Mesenchymal stem cell (in vitro differentiated cells and primary cell): ENCODE results near the gene DLGAP1.

Experiments
- DNase-seq: peaks from one replicate; pipeline ENCODE4 v3.0.0-alpha.2; 2013
- H2AFZ ChIP-seq: one replicate; pipeline ENCODE4 v1.6.1; 2013; ENCODE audit warnings: low read depth, mild to moderate bottlenecking, control low read depth, inconsistent platforms, low read length, moderate library complexity
- H2AK5ac ChIP-seq: 2 replicates; pipeline ENCODE4 v1.6.1; 2013; ENCODE audit warnings: low read length, moderate library complexity, mild to moderate bottlenecking, inconsistent platforms; ENCODE audit not compliant: severe bottlenecking
- H2BK120ac ChIP-seq: one replicate; pipeline ENCODE4 v1.6.1; 2013; ENCODE audit warnings: low read depth, mild to moderate bottlenecking, inconsistent platforms, low read length, moderate library complexity
- H2BK12ac ChIP-seq, 2 experiments: one replicate each; pipeline ENCODE4 v1.6.1; 2013; ENCODE audit warnings: inconsistent platforms in 2 of 2, low read length in 2 of 2, mild to moderate bottlenecking in 2 of 2, moderate library complexity in 2 of 2, control low read depth in 1 of 2
- H2BK15ac ChIP-seq: one replicate; pipeline ENCODE4 v1.6.1; 2013; ENCODE audit warnings: mild to moderate bottlenecking, low read depth, inconsistent platforms; ENCODE audit not compliant: poor library complexity, severe bottlenecking
- H2BK5ac ChIP-seq: 2 replicates; pipeline ENCODE4 v1.6.1; 2013; ENCODE audit warnings: low read depth, mild to moderate bottlenecking, low read length, control low read depth, inconsistent platforms; ENCODE audit not compliant: poor library complexity, severe bottlenecking
- H3K14ac ChIP-seq, 2 experiments: one replicate each; pipeline ENCODE4 v1.6.1; 2013; ENCODE audit warnings: inconsistent platforms in 2 of 2, low read length in 2 of 2, control low read depth in 1 of 2, mild to moderate bottlenecking in 1 of 2, moderate library complexity in 1 of 2
- H3K18ac ChIP-seq, 2 experiments: one replicate each; pipeline ENCODE4 v1.6.1; 2013; ENCODE audit warnings: inconsistent platforms in 2 of 2, low read length in 2 of 2, control low read depth in 1 of 2, low read depth in 1 of 2, mild to moderate bottlenecking in 1 of 2
- H3K23ac ChIP-seq, 2 experiments: one replicate each; pipeline ENCODE4 v1.6.1; 2013; ENCODE audit warnings: inconsistent platforms in 2 of 2, low read length in 2 of 2, mild to moderate bottlenecking in 2 of 2, moderate library complexity in 2 of 2, control low read depth in 1 of 2
- H3K27ac ChIP-seq: 2 replicates; pipeline ENCODE4 v1.5.1; 2013; ENCODE audit warnings: mild to moderate bottlenecking, moderate library complexity, low read length, control low read depth, inconsistent platforms; ENCODE audit not compliant: poor library complexity, severe bottlenecking
- H3K27me3 ChIP-seq, 2 experiments: 2 replicates each; pipeline versions ENCODE4 v1.6.1 to v1.7.0; 2013; ENCODE audit warnings: low read length in 2 of 2, mild to moderate bottlenecking in 2 of 2, moderate library complexity in 2 of 2, control low read depth in 1 of 2, inconsistent platforms in 1 of 2; ENCODE audit not compliant: control insufficient read depth in 1 of 2, insufficient read depth in 1 of 2
- H3K36me3 ChIP-seq, 2 experiments: 2 replicates each; pipeline versions ENCODE4 v1.6.1 to v1.7.0; 2013; ENCODE audit warnings: low read length in 2 of 2, control low read depth in 1 of 2, inconsistent platforms in 1 of 2, low read depth in 1 of 2, mild to moderate bottlenecking in 1 of 2; ENCODE audit not compliant: insufficient read depth in 2 of 2, control insufficient read depth in 1 of 2
- H3K4ac ChIP-seq, 2 experiments: one replicate each; pipeline ENCODE4 v1.6.1; 2013; ENCODE audit warnings: inconsistent platforms in 2 of 2, low read length in 2 of 2, mild to moderate bottlenecking in 2 of 2, moderate library complexity in 2 of 2, control low read depth in 1 of 2, low read depth in 1 of 2
- H3K4me1 ChIP-seq: 2 replicates; pipeline ENCODE4 v1.6.1; 2013; ENCODE audit warnings: low read depth, low read length, control low read depth; ENCODE audit not compliant: control insufficient read depth, insufficient read depth
- H3K4me2 ChIP-seq: 2 replicates; pipeline ENCODE4 v1.6.1; 2013; ENCODE audit warnings: low read length, mild to moderate bottlenecking, inconsistent platforms; ENCODE audit not compliant: poor library complexity, severe bottlenecking
- H3K4me3 ChIP-seq, 2 experiments: 2 replicates each; pipeline versions ENCODE4 v1.5.1 to v1.7.0; 2013; ENCODE audit warnings: low read length in 2 of 2, mild to moderate bottlenecking in 2 of 2, control low read depth in 1 of 2, low read depth in 1 of 2; ENCODE audit not compliant: insufficient read depth in 1 of 2
- H3K79me1 ChIP-seq: replicated peaks from 2 replicates; pipeline ENCODE4 v1.6.1; 2013; ENCODE audit warnings: mild to moderate bottlenecking, control low read depth, low read length, inconsistent platforms; ENCODE audit not compliant: poor library complexity, severe bottlenecking
- H3K9ac ChIP-seq: 2 replicates; pipeline ENCODE4 v1.7.0; 2013; ENCODE audit warnings: mild to moderate bottlenecking, low read length, moderate library complexity
- H3K9me3 ChIP-seq: 2 replicates; pipeline ENCODE4 v1.7.0; 2013; ENCODE audit warnings: mild to moderate bottlenecking, low read length; ENCODE audit not compliant: control insufficient read depth
- H4K8ac ChIP-seq: one replicate; pipeline ENCODE4 v1.6.1; 2013; ENCODE audit warnings: inconsistent platforms, mild to moderate bottlenecking, low read length, moderate library complexity
- H4K91ac ChIP-seq: one replicate; pipeline ENCODE4 v1.6.1; 2013; ENCODE audit warnings: mild to moderate bottlenecking, low read length, inconsistent platforms
- WGBS: methylation state at CpG from one replicate; pipeline ENCODE4 v1.1.7; 2013; ENCODE audit warnings: mixed read lengths; 5-methylcytosine and 5-hydroxymethylcytosine counted together

The DLGAP1 gene

DNA sequence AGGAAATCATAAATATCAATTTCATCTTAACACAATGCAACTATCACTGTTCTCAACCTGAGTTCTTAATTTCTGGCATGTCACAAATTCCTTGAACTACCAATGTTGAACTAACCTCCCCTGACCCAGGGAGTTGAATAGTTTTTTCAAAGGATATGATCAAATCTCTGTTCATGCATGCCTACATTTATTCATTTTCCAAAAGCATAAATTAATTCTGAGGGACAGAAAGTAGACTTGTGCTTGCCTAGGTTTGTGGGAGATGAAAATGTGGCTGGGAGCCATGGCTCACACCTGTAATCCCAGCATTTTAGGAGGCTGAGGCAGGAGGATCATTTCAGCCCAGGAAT is 829.4 kb downstream of the DLGAP1 start:
- H3K4me1 ChIP-seq = peaks cover 26% of the 10 kb centered on the region
- H2BK5ac ChIP-seq = peak overlapping the region; percentile 5
- no peak overlapping the region for H4K8ac ChIP-seq
- no peak overlapping the region for H2BK120ac ChIP-seq
- H3K9me3 ChIP-seq = no peaks in the 10 kb centered on the region
- H3K23ac ChIP-seq = no peak overlapping the region
- no peaks in the 10 kb centered on the region for H3K36me3 ChIP-seq
- peak overlapping the region; percentile 93 for H3K9ac ChIP-seq
- H3K4me3 ChIP-seq = no peak overlapping the region
- H3K27me3 ChIP-seq = no peaks in the 10 kb centered on the region
- H3K27ac ChIP-seq = peak overlapping the region; percentile 67
- no peak overlapping the region for H4K91ac ChIP-seq
- H2BK12ac ChIP-seq = peak overlapping the region in 1 of 2 experiments; percentile 43
- no peak for DNase-seq
- H3K14ac ChIP-seq = no peak overlapping the region
- H3K79me1 ChIP-seq = no peaks in the 10 kb centered on the region
- no peak overlapping the region for H2BK15ac ChIP-seq
- H2AFZ ChIP-seq = no peak overlapping the region
- peak overlapping the region in 1 of 2 experiments; percentile 19 for H3K18ac ChIP-seq
- peak overlapping the region; percentile 97 for H2AK5ac ChIP-seq
- H3K4me2 ChIP-seq = no peak overlapping the region
- no peak overlapping the region for H3K4ac ChIP-seq

DNA sequence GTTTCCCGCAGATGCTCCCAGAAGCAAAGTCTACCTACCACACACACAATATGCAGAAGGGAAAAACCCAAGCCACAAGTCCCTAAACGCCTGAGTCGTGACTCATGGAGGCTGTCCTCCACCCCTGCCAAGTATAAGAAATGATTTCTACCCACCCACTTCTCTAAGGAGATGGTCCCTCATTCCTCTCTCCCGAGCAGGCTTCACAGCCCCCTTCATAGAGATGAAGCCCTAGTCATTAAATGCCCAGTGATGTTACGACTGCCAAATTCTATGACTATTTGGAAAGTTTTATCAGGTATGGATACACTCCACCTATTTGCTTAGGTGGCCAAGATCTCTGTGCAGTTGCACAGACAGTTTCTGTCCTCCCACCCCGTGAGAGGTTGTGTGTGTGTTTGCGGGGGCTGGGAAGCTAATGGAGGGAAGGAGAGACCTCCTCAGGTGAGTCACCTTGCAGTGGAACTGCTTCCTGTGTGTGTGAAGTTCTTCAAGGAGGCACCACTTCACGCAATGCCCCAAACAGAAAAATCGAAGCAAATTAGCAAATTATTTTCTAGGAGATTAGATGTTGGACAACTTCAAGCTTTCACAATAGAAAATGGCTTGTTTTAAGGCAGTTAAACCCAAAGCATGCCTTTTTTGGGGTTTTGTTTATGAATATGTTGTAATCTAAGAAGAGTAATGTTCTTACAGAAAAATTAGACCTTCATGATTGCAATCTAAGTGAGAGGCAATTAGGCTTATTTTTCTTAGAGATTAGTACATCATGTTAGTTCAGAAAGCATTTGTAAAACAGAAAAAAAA is 830.0 kb downstream of the DLGAP1 start:
- peak overlapping the region in 1 of 2 experiments; percentile 97 for H3K4ac ChIP-seq
- H2BK15ac ChIP-seq = peak overlapping the region; percentile 62
- H4K8ac ChIP-seq = peak overlapping the region; percentile 77
- peak overlapping the region; percentile 72 to 96 for H3K18ac ChIP-seq
- peak overlapping the region in 1 of 2 experiments; percentile 85 for H3K14ac ChIP-seq
- DNase-seq = peak; percentile 97
- H3K79me1 ChIP-seq = no peaks in the 10 kb centered on the region
- H3K4me1 ChIP-seq = peaks cover 26% of the 10 kb centered on the region
- peak overlapping the region; percentile 93 for H3K9ac ChIP-seq
- no peaks in the 10 kb centered on the region for H3K36me3 ChIP-seq
- H3K27ac ChIP-seq = peak overlapping the region; percentile 98
- WGBS = 33% methylated on average over 8 of the region's 9 CpGs
- peak overlapping the region; percentile 93 for H2BK120ac ChIP-seq
- H2AFZ ChIP-seq = peak overlapping the region; percentile 48
- H4K91ac ChIP-seq = peak overlapping the region; percentile 98
- H2BK5ac ChIP-seq = peak overlapping the region; percentile 91
- H3K4me2 ChIP-seq = peak overlapping the region; percentile 45
- no peaks in the 10 kb centered on the region for H3K27me3 ChIP-seq
- peak overlapping the region; percentile 29 to 99 for H2BK12ac ChIP-seq
- peak overlapping the region in 1 of 2 experiments; percentile 62 for H3K23ac ChIP-seq
- H3K4me3 ChIP-seq = peak overlapping the region in 1 of 2 experiments; percentile 48
- no peaks in the 10 kb centered on the region for H3K9me3 ChIP-seq
- peak overlapping the region; percentile 96 for H2AK5ac ChIP-seq

- Histone ChIP-seq H3K4ac (peak overlapping the region in 1 of 2 experiments; percentile 76), H4K91ac (no peak overlapping the region), H2BK15ac (no peak overlapping the region), H2AK5ac (peak overlapping the region; percentile 93), H3K27me3 (no peaks in the 10 kb centered on the region), H4K8ac (no peak overlapping the region), H2BK5ac (peak overlapping the region; percentile 91), H2AFZ (no peak overlapping the region), H3K14ac (no peak overlapping the region), H3K36me3 (no peaks in the 10 kb centered on the region), H3K4me2 (peak overlapping the region; percentile 45), H3K18ac (peak overlapping the region; percentile 76 to 97), H3K27ac (peak overlapping the region; percentile 98), H2BK120ac (peak overlapping the region; percentile 75), H3K9me3 (no peaks in the 10 kb centered on the region), H3K9ac (peak overlapping the region; percentile 93), H2BK12ac (peak overlapping the region; percentile 29 to 52), H3K4me3 (peak overlapping the region in 1 of 2 experiments; percentile 48), H3K4me1 (peaks cover 26% of the 10 kb centered on the region), H3K23ac (no peak overlapping the region), H3K79me1 (peaks cover 2% of the 10 kb centered on the region)
- 2% methylated on average over 2 of the region's 2 CpGs for WGBS
- DNase-seq = no peak
Observed at GRCh38 chr18:3624546-3624934, 830.6 kb downstream of the DLGAP1 start.

DNA sequence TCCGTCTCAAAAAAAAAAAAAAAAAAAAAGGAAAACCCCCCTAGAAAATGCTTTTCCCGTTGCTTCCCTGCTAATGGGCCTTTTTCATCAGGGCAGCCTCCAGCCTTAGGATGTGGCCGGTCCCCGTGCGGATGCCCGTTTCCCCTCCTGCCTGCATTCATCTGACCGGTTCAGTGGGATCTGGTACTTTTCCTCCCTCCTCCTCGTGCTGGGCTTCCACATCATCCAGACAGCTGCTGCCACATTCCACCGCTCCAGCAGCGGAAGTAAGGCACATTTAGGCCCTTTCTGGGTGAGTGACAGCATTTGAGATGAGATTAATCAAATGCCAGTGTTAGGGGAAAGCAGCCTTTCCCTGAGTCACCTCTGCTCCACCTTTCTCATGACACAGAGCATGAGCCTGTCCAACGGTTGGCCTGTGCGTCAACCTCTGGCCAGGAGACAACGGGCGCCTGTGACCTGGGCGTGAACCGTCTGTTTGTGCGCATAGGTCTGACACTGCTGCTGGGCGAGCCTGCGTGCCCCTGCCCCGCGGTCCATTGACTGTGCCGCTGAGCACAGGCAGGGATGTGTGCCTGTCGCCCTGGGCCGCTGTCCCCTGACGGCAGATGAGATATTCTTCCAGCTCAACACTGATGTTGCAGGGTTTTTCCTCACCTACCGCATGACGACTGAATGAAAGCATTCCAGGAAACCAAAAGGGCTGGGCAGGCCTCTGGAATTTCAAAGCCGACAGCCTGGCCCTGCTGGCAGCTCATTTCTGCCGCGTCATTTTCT is 831.1 kb downstream of the DLGAP1 start:
- Histone ChIP-seq H3K14ac (peak overlapping the region in 1 of 2 experiments; percentile 96), H3K36me3 (no peaks in the 10 kb centered on the region), H2AK5ac (peak overlapping the region; percentile 95), H3K23ac (peak overlapping the region in 1 of 2 experiments; percentile 46), H3K18ac (peak overlapping the region; percentile 97 to 100), H2BK5ac (peak overlapping the region; percentile 91), H3K79me1 (peaks cover 2% of the 10 kb centered on the region), H4K91ac (peak overlapping the region; percentile 98), H3K4me1 (peaks cover 26% of the 10 kb centered on the region), H3K27me3 (no peaks in the 10 kb centered on the region), H2BK120ac (peak overlapping the region; percentile 75), H2AFZ (peak overlapping the region; percentile 70), H2BK15ac (peak overlapping the region; percentile 82), H3K27ac (peak overlapping the region; percentile 98), H3K9me3 (no peaks in the 10 kb centered on the region), H3K9ac (peak overlapping the region; percentile 93), H3K4ac (peak overlapping the region; percentile 94 to 99), H4K8ac (peak overlapping the region; percentile 96), H3K4me2 (peak overlapping the region; percentile 32), H3K4me3 (peak overlapping the region in 1 of 2 experiments; percentile 48), H2BK12ac (peak overlapping the region; percentile 93 to 100)
- peak; percentile 98 for DNase-seq
- 4% methylated on average over 28 of the region's 30 CpGs for WGBS
